ENCODE measurements around the gene GALK1. TPM values are rescaled to one million over a fixed set of nuclear protein-coding genes. Genes with fewer than 3 reads are reported as not detected.
A peak's percentile ranks its signal among the peaks of the same experiment; 100 is the strongest.

GALK1 gene
- total RNA-seq, 1 experiment from 2014 or later = 36.7 TPM

DNA sequence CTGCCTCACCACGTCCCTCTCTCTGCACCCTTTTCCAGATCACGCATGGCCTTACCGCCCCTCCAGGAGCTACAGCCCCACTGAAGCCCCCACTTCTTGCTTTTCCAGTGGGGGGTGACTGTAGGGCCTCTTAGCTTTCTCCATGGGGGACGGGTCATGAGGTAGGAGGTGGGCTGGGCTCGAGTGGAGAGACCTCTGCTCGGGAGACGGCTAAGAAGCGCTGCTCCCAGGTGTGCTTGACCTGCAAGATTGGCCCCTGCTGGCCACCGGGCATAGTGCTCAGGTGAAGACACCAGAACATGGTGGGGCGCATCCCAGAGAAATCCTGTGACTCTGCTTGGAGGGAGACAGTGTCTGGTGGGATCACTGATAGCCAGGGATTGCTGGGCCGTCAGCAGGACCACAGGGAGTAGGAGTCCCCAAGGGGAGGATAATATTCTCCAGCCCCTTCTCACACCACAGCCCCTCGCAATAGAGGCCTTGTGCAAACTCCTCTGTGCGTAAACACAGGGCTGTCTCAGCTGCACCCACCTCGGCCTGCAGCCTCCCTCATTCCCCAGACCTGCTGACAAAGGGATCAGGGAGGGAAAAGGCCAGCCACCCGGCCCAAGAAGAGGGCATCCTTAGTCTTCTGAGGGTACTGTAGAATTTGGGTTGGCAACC is 8.9 kb upstream of the GALK1 start:
- Histone ChIP-seq H3K14ac (ENCODE audit: insufficient read depth, low read length) (no peak overlapping the region), H3K27me3 (ENCODE audit: insufficient read depth, low read length) (no peaks in the 10 kb centered on the region), H4K5ac (ENCODE audit: insufficient read length, low read depth, low read length) (no peak overlapping the region), H3K23me2 (ENCODE audit: insufficient read length, low read depth, low read length, poor library complexity, severe bottlenecking) (no peaks in the 10 kb centered on the region), H3K56ac (ENCODE audit: insufficient read length, low read depth, low read length) (no peak overlapping the region), H3T11ph (ENCODE audit: low read length) (no peak overlapping the region), H2BK5ac (ENCODE audit: insufficient read length, low read length) (no peak overlapping the region), H2AFZ (ENCODE audit: low read length) (no peak overlapping the region), H2BK20ac (ENCODE audit: low read depth, low read length, poor library complexity, severe bottlenecking) (no peak overlapping the region), H4K91ac (ENCODE audit: insufficient read length, low read depth, low read length) (no peak overlapping the region), H2BK120ac (ENCODE audit: low read depth, low read length, poor library complexity, severe bottlenecking) (no peak overlapping the region), H4K20me1 (ENCODE audit: control insufficient read depth, insufficient read depth, insufficient read length) (no peaks in the 10 kb centered on the region), H3K18ac (ENCODE audit: insufficient read length, low read depth, low read length) (no peak overlapping the region), H3K4me2 (ENCODE audit: insufficient read depth, insufficient read length, low read length) (no peak overlapping the region), H3K9ac (ENCODE audit: extremely low read depth, insufficient read length, low read length) (no peak overlapping the region), H3K79me1 (ENCODE audit: insufficient read depth, low read depth, low read length, poor library complexity, severe bottlenecking) (no peaks in the 10 kb centered on the region), H3K9me3 (ENCODE audit: control insufficient read depth, low read depth, low read length) (no peaks in the 10 kb centered on the region), H4K8ac (replicated peaks; ENCODE audit: insufficient read length, low read depth, low read length) (no peak overlapping the region), H2BK12ac (ENCODE audit: insufficient read length, low read depth, low read length) (no peak overlapping the region), H3K4me1 (ENCODE audit: insufficient read depth, low read length) (no peaks in the 10 kb centered on the region), H3K27ac (ENCODE audit: insufficient read length, low read depth, low read length) (no peak overlapping the region), H3K4ac (ENCODE audit: low read depth, low read length) (no peak overlapping the region), H3K79me2 (ENCODE audit: insufficient read depth, low read length) (peaks cover 3% of the 10 kb centered on the region; the same call in 1 of the 2 replicates), H2AK5ac (ENCODE audit: insufficient read length, low read length) (no peak overlapping the region), H3K23ac (ENCODE audit: insufficient read length, low read depth, low read length) (no peak overlapping the region), H2BK15ac (ENCODE audit: low read depth, low read length) (no peak overlapping the region)
- peaks cover 28 to 38% of the 10 kb centered on the region in 2 experiments for H3K4me1 Mint-ChIP-seq
- H3K36me3 Mint-ChIP-seq (ENCODE audit: insufficient read depth in 1 of 3, low read depth in 3 of 3) = peaks cover 18 to 30% (median 30%) of the 10 kb centered on the region in 3 experiments
- H3K9me3 Mint-ChIP-seq = no peaks in the 10 kb centered on the region
- peak; percentile 88 for DNase-seq
- no CpG with 5 or more reads among the region's 15 CpGs for WGBS (ENCODE audit: extremely low coverage, insufficient read length, low lambda C conversion rate)
- H3K27me3 Mint-ChIP-seq (ENCODE audit: low read depth) = no peaks in the 10 kb centered on the region
- H3K27ac Mint-ChIP-seq = peak overlapping the region in 2 of 3 experiments; percentile 21 to 49; a peak in 1 of 7 replicates
- TF ChIP-seq, protein P1, sequence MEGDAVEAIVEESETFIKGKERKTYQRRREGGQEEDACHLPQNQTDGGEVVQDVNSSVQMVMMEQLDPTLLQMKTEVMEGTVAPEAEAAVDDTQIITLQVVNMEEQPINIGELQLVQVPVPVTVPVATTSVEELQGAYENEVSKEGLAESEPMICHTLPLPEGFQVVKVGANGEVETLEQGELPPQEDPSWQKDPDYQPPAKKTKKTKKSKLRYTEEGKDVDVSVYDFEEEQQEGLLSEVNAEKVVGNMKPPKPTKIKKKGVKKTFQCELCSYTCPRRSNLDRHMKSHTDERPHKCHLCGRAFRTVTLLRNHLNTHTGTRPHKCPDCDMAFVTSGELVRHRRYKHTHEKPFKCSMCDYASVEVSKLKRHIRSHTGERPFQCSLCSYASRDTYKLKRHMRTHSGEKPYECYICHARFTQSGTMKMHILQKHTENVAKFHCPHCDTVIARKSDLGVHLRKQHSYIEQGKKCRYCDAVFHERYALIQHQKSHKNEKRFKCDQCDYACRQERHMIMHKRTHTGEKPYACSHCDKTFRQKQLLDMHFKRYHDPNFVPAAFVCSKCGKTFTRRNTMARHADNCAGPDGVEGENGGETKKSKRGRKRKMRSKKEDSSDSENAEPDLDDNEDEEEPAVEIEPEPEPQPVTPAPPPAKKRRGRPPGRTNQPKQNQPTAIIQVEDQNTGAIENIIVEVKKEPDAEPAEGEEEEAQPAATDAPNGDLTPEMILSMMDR (conservative IDR thresholded peaks at IDR 0.05) = peak; percentile 59; the same call in 2 of the 3 replicates
- no peak overlapping the region for H3K4me3 Mint-ChIP-seq
